Activated CD4-positive, alpha-beta T cell treated with anti-CD3 and anti-CD28 coated beads for 36 hours (primary cell): ENCODE data around the gene RND1. TPM values are rescaled to one million over a fixed set of nuclear protein-coding genes. Genes with fewer than 3 reads are reported as not detected.

Experiments
- ATAC-seq: fragments of 200-7000 bp; cut with Tn5 transposase; one replicate; pipeline ENCODE4 v1.10.0; 2021; ENCODE audit warnings: mild to moderate bottlenecking, moderate library complexity
- CTCF ChIA-PET: fragments of 350-600 bp; sonication (Branson Sonifier 250); formaldehyde crosslinking; loops from one replicate; lab custom pipeline; 2021; ENCODE audit warnings: antibody characterized with exemption; lab: Charles Lee
- POLR2A ChIA-PET: fragments of 350-600 bp; sonication (Branson Sonifier 250); formaldehyde crosslinking; loops from one replicate; lab custom pipeline; 2021; ENCODE audit warnings: antibody characterized with exemption, inconsistent platforms; lab: Charles Lee
- DNase-seq: peaks from one replicate; pipeline ENCODE4 v3.0.0-alpha.2; 2020
- H3K27ac Mint-ChIP-seq: one replicate; pipeline ENCODE4 v1.8.0; 2021; ENCODE audit warnings: mixed read lengths
- H3K27me3 Mint-ChIP-seq: one replicate; pipeline ENCODE4 v1.8.0; 2021; ENCODE audit warnings: mixed read lengths
- H3K36me3 Mint-ChIP-seq: one replicate; pipeline ENCODE4 v1.8.0; 2021; ENCODE audit warnings: low read depth, mixed read lengths
- H3K4me1 Mint-ChIP-seq: one replicate; pipeline ENCODE4 v1.8.0; 2021; ENCODE audit warnings: mixed read lengths
- H3K4me3 Mint-ChIP-seq: one replicate; pipeline ENCODE4 v1.8.0; 2021; ENCODE audit warnings: mild to moderate bottlenecking, moderate library complexity, mixed read lengths
- H3K9me3 Mint-ChIP-seq: one replicate; pipeline ENCODE4 v1.8.0; 2021; ENCODE audit warnings: low read depth, mixed read lengths
- intact Hi-C, 2 experiments: fragments of 100-400 bp; cut with DNase I in 1 of 2; cut with micrococcal nuclease in 1 of 2; formaldehyde crosslinking; loops; one replicate each; pipeline versions ENCODE4 v1.14.2 to v1.15.1; 2022 to 2024; cut with DNase I, micrococcal nuclease
- total RNA-seq, 2 experiments: library from RNA; stranded (reverse); gene quantifications; one replicate each; pipeline ENCODE4 v1.2.3, GENCODE V29; 2021

The RND1 gene
- total RNA-seq, 2 experiments from 2014 or later: 2.2 to 3.3 TPM

DNA sequence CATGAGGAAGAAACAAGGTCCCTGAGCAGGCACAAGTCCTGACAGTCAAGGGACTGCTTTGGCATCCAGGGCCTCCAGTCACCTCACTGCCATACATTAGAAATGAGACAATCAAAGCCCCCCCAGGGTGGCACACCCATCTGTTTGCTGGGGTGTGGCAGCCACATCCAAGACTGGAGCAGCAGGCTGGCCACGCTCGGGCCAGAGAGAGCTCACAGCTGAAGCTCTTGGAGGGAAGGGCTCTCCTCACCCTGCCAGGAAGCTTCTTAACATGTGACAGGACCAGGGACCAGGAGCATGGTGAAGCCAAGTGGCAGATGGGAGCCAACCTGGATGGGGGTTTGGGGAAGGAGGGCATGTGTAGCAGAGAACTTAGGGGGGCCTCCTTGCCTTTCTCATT, 37.4 kb downstream of the RND1 start:
- ATAC-seq (no peak), DNase-seq (no peak)
- POLR2A ChIA-PET: no interaction called here
- intact Hi-C loops: no loop called here
- Mint-ChIP-seq H3K27me3 (no peaks in the 10 kb centered on the region), H3K4me3 (no peak overlapping the region), H3K9me3 (no peaks in the 10 kb centered on the region), H3K27ac (no peak overlapping the region), H3K4me1 (no peaks in the 10 kb centered on the region), H3K36me3 (peaks cover 41% of the 10 kb centered on the region)
- CTCF ChIA-PET: interaction anchor here (0.5 to 3.2 kb wide), 4 partner anchors 9 to 76 kb away, joined by 3 to 20 read pairs (median 9); no protein-coding TSS in a partner anchor

DNA sequence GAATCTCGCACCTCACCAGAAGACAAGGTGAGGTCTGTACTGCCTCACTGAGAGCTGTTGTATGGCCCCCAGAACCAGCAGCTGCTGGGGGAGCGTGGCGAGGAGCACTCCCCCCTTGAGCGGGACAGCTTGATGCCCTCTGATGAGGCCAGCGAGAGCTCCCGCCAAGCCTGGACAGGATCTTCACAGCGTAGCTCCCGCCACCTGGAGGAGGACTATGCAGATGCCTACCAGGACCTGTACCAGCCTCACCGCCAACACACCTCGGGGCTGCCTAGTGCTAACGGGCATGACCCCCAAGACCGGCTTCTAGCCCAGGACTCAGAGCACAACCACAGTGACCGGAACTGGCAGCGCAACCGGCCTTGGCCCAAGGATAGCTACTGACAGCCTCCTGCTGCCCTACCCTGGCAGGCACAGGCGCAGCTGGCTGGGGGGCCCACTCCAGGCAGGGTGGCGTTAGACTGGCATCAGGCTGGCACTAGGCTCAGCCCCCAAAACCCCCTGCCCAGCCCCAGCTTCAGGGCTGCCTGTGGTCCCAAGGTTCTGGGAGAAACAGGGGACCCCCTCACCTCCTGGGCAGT, 38.1 kb downstream of the RND1 start:
- no peak for DNase-seq
- ATAC-seq: no peak
- intact Hi-C loops: no loop called here
- Mint-ChIP-seq H3K27me3 (no peaks in the 10 kb centered on the region), H3K36me3 (peaks cover 34% of the 10 kb centered on the region), H3K9me3 (no peaks in the 10 kb centered on the region), H3K4me1 (no peaks in the 10 kb centered on the region), H3K4me3 (no peak overlapping the region), H3K27ac (no peak overlapping the region)
- ChIA-PET CTCF (interaction anchor here (0.5 to 3.2 kb wide), 4 partner anchors 8 to 75 kb away, joined by 3 to 20 read pairs (median 9); no protein-coding TSS in a partner anchor), POLR2A (no interaction called here)

DNA sequence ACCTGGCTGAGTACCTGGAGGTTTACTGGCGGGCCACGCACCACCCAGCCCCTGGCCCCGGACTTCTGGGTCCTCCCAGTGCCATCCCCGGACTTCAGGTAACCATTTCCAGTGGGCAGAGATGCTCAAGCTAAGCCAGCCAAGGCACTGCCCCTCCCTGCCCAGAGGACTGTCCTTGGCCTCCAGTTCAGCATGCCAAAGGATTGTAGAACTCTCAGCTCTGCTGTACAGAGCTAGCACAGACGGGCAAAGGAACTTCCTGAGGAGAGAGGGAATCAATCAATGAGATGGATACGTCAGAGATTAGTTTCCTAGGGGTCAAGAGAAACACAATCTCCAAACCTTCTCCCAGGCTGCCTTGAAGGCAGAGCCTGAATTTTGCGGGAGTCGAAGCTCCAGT, 38.6 kb downstream of the RND1 start:
- no peak overlapping the region for H3K4me3 Mint-ChIP-seq

DNA sequence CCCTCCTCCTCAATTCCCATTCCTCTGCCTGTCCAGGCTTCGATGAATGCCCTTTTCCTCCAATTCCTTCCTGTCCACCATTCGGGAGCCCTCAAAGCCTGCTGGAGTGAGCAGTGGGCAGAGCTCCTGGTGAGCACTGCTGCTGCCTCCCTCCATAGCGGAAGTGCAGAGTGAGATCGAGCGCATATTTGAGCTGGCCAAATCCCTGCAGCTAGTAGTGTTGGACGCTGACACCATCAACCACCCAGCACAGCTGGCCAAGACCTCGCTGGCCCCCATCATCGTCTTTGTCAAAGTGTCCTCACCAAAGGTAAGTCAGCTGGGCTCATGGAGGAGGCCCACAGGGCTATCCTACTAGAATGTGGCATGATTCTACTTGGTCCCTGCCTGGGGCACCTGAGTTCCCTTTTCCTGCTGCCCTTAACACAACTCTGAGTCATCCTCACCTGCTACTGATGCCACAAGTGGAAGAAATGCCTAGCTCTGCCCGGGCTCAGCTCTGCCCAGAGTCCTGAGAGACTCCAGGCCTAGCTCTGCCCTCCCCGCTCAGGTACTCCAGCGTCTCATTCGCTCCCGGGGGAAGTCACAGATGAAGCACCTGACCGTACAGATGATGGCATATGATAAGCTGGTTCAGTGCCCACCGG, 39.3 kb downstream of the RND1 start:
- no peak overlapping the region for H3K27ac Mint-ChIP-seq
- ChIA-PET POLR2A (interaction anchor here (0.6 kb wide), 1 partner anchor 26 kb away, joined by 3 read pairs; the partner anchor contains the start of gene DDX23), CTCF (interaction anchor here (0.6 to 2.4 kb wide), 3 partner anchors 11 to 46 kb away, joined by 3 to 20 read pairs (median 3); no protein-coding TSS in a partner anchor)
- no peaks in the 10 kb centered on the region for H3K4me1 Mint-ChIP-seq
- no peak for ATAC-seq
- no peak for DNase-seq
- H3K9me3 Mint-ChIP-seq: no peaks in the 10 kb centered on the region
- H3K36me3 Mint-ChIP-seq: peaks cover 23% of the 10 kb centered on the region
- H3K4me3 Mint-ChIP-seq: no peak overlapping the region
- no peaks in the 10 kb centered on the region for H3K27me3 Mint-ChIP-seq
- intact Hi-C loops: no loop called here

More for the DNA sequence above, 38.6 kb downstream of the RND1 start:
- no peak overlapping the region for H3K27ac Mint-ChIP-seq
- H3K27me3 Mint-ChIP-seq: no peaks in the 10 kb centered on the region
- intact Hi-C loops: no loop called here
- no peaks in the 10 kb centered on the region for H3K9me3 Mint-ChIP-seq
- no peak for ATAC-seq
- DNase-seq: no peak
- POLR2A ChIA-PET: no interaction called here
- H3K36me3 Mint-ChIP-seq: peaks cover 28% of the 10 kb centered on the region
- CTCF ChIA-PET: interaction anchor here (0.6 to 2.4 kb wide), 3 partner anchors 12 to 46 kb away, joined by 3 to 20 read pairs (median 3); no protein-coding TSS in a partner anchor
- H3K4me1 Mint-ChIP-seq: no peaks in the 10 kb centered on the region

DNA sequence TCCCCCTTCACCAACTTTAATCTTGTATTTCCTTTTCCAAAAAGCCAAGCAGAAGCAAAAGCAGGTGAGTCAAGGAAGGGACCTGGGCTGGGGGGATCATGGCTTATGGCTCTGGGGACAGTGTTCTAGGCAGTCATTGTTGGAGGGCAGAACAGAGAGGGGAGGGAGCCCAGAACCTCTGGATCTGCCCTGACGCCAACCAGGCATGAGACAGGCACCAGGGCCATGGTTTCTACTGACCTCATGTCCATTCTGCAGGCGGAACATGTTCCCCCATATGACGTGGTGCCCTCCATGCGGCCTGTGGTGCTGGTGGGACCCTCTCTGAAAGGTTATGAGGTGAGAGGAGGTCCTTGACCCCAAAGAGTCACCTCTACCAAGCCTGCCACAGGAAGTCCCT, 40.8 kb downstream of the RND1 start:
- Mint-ChIP-seq H3K36me3 (peaks cover 10% of the 10 kb centered on the region), H3K27me3 (no peaks in the 10 kb centered on the region), H3K27ac (no peak overlapping the region), H3K9me3 (no peaks in the 10 kb centered on the region), H3K4me1 (no peaks in the 10 kb centered on the region), H3K4me3 (no peak overlapping the region)
- DNase-seq: no peak
- ATAC-seq: no peak
- intact Hi-C loops: no loop called here
- ChIA-PET CTCF (interaction anchor here (0.6 kb wide), 1 partner anchor 220 kb away, joined by 5 read pairs; no protein-coding TSS in a partner anchor), POLR2A (no interaction called here)

DNA sequence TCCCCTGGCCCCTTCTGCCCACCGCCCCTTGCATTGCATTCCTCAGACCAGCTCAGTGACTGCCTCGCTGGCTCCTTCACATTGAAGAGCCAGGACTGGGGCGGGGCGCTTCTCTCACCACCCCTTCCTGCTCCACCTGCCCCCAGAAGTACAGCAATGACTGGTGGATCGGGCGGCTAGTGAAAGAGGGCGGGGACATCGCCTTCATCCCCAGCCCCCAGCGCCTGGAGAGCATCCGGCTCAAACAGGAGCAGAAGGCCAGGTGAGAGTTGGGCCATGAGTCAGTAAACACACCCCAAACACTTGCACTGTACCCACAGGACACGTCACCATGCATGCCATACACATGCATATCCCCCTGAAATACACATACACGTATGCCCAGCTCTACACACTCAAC, 41.6 kb downstream of the RND1 start:
- H3K4me1 Mint-ChIP-seq: no peaks in the 10 kb centered on the region
- peaks cover 4% of the 10 kb centered on the region for H3K36me3 Mint-ChIP-seq
- no peak overlapping the region for H3K4me3 Mint-ChIP-seq
- ChIA-PET POLR2A (no interaction called here), CTCF (interaction anchor here (0.6 to 1.8 kb wide), 4 partner anchors 9 to 221 kb away, joined by 3 to 5 read pairs (median 4); partner anchors contain the start of gene DDX23)
- ATAC-seq: peak; percentile 61
- no peaks in the 10 kb centered on the region for H3K27me3 Mint-ChIP-seq
- intact Hi-C loops: no loop called here
- H3K9me3 Mint-ChIP-seq: no peaks in the 10 kb centered on the region
- peak; percentile 40 for DNase-seq
- H3K27ac Mint-ChIP-seq: no peak overlapping the region

DNA sequence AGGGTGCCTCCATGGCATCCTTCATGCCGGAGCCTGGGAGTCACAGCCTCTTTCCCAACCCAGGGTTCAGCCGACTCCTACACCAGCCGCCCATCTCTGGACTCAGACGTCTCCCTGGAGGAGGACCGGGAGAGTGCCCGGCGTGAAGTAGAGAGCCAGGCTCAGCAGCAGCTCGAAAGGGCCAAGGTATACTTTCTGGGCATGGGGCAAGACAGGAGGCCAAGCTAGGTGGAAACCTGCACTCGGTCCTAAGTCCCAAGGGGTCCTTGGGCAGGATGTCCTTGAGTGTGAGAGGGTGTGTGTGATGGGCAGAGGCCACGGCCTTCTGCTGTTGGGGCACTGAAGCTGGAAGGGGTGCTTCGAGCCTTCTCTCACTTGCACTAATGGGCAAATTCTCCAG, 42.4 kb downstream of the RND1 start:
- H3K27ac Mint-ChIP-seq: no peak overlapping the region
- ATAC-seq (no peak), DNase-seq (no peak)
- no peaks in the 10 kb centered on the region for H3K9me3 Mint-ChIP-seq
- no peaks in the 10 kb centered on the region for H3K36me3 Mint-ChIP-seq
- no peaks in the 10 kb centered on the region for H3K4me1 Mint-ChIP-seq
- ChIA-PET POLR2A (no interaction called here), CTCF (interaction anchor here (1.0 to 1.8 kb wide), 3 partner anchors 8 to 29 kb away, joined by 3 to 5 read pairs (median 4); partner anchors contain the start of gene DDX23)
- H3K4me3 Mint-ChIP-seq: no peak overlapping the region
- intact Hi-C loops: no loop called here
- H3K27me3 Mint-ChIP-seq: no peaks in the 10 kb centered on the region

DNA sequence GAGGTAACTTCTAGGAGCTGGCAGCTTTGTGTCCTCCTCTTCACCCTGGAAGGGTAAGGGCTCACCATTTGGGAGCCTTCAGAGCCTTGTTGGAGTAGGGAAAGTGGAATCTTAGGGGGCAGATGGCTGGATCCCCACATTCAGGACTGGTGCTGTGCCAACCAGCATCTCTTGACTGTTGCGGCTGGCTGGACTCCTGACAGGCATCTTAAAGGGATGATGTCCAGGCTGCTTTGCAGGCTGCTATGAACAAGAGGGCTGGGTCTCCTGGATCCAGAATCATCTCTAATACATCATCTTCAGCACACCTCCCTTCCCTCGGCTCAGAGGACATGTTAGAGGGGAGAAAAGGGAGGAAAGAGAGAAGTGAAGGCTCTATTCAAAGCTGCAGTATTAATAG, 43.0 kb downstream of the RND1 start:
- ATAC-seq (no peak), DNase-seq (no peak)
- Mint-ChIP-seq H3K4me1 (peaks cover 3% of the 10 kb centered on the region), H3K27me3 (peaks cover 2% of the 10 kb centered on the region), H3K4me3 (no peak overlapping the region), H3K36me3 (no peaks in the 10 kb centered on the region), H3K9me3 (no peaks in the 10 kb centered on the region), H3K27ac (no peak overlapping the region)
- intact Hi-C loops: no loop called here
- ChIA-PET POLR2A (no interaction called here), CTCF (interaction anchor here (0.6 to 1.8 kb wide), 2 partner anchors 8 to 351 kb away, joined by 4 read pairs; no protein-coding TSS in a partner anchor)

DNA sequence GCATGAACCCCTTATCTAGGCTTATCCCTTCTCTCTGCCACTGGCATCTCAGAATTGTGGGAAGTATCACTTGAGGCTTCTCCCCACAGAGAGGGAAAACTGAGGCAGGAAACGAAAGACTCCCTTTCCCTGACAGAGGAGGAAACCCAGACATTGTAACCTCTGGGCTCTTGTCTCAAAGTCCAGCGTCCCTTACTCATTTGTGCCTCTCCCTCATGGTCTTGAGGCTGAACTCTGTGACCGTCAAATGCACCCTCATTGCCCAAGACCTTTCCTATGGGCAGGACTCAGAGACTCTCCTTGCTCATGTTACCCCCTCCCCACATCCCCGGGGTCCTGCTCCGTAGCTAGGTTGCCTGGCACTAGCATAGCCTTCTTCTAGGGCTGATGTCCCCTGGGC, 43.5 kb downstream of the RND1 start:
- ChIA-PET CTCF (no interaction called here), POLR2A (interaction anchor here (0.8 kb wide), 1 partner anchor 8 kb away, joined by 4 read pairs; no protein-coding TSS in a partner anchor)
- H3K27ac Mint-ChIP-seq: no peak overlapping the region
- H3K27me3 Mint-ChIP-seq: peaks cover 5% of the 10 kb centered on the region
- intact Hi-C loops: no loop called here
- no peaks in the 10 kb centered on the region for H3K9me3 Mint-ChIP-seq
- H3K4me3 Mint-ChIP-seq: no peak overlapping the region
- no peaks in the 10 kb centered on the region for H3K36me3 Mint-ChIP-seq
- DNase-seq (no peak), ATAC-seq (no peak)
- peaks cover 6% of the 10 kb centered on the region for H3K4me1 Mint-ChIP-seq

DNA sequence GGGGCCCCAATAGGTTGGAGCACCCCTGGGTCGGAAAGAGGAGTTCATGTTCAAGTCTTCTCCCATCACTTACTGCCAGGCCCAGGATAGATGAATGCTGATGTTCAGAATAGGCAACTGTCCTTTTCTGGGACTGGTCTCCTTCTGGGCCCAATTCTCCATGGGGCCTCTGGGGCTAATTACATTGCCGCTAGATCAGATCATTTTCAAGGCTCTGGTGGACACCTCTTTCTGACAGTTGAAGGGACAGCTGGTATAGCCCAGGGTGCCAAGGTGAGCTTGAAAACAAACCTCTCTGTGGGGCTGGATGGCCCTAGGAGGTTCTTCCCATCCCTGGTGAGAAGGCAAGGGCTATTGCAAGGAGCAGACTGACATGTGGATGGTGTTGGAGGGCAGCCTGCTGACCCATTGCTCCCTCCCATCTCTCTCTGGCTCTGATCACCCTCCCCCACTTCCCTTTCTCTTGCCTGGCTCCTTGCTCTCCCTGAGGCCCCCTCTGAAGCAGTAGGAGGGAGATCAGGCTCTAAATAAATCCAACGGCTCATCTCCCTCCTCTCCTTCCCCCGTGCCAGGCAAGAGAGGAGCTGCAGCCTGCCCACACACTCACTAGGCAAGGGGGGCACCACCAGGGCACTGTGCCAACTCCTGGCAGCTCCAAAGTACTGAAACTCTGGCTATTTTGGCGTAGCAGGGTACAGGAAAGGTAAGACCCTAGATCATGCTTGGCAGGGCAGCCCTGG, 45.5 kb downstream of the RND1 start:
- Mint-ChIP-seq H3K4me1 (peaks cover 18% of the 10 kb centered on the region), H3K27ac (no peak overlapping the region), H3K9me3 (no peaks in the 10 kb centered on the region), H3K27me3 (peaks cover 12% of the 10 kb centered on the region), H3K36me3 (no peaks in the 10 kb centered on the region), H3K4me3 (no peak overlapping the region)
- CTCF ChIA-PET: interaction anchor here (0.8 to 1.8 kb wide), 5 partner anchors 9 to 81 kb away, joined by 3 to 15 read pairs (median 3); no protein-coding TSS in a partner anchor
- intact Hi-C loops: no loop called here
- POLR2A ChIA-PET: no interaction called here
- no peak for DNase-seq
- no peak for ATAC-seq
